HEK293 (cell line): ENCODE data around the gene EIF5A.

Experiments used
- CTCF ChIA-PET: fragments of 350-600 bp; formaldehyde crosslinking; extraction: SDS; loops from one replicate; lab custom pipeline; 2021; ENCODE audit warnings: antibody characterized with exemption; lab: Yijun Ruan, JAX
- POLR2A ChIA-PET: fragments of 300-600 bp; formaldehyde crosslinking; extraction: SDS; loops from one replicate; lab custom pipeline; 2020; ENCODE audit warnings: antibody characterized with exemption, inconsistent platforms; lab: Yijun Ruan, JAX
- H3K27ac ChIP-seq: fragments of 200-500 bp; sonication (Bioruptor generic); 2 replicates; pipeline ENCODE4 v1.5.1; 2014; ENCODE audit warnings: low read depth, low read length, control low read depth, inconsistent platforms; ENCODE audit errors: extremely low read depth
- H3K36me3 ChIP-seq, 2 experiments: fragments of 200-500 bp in 1 of 2; sonication (Bioruptor generic) in 1 of 2; 1 replicate in 1 of 2; 2 replicates in 1 of 2; pipeline ENCODE4 v1.5.1; 2014 to 2017; ENCODE audit warnings: inconsistent platforms in 2 of 2, low read length in 2 of 2; ENCODE audit not compliant: control insufficient read depth in 2 of 2, insufficient read depth in 1 of 2
- H3K4me1 ChIP-seq: fragments of 200-500 bp; sonication (Bioruptor generic); 2 replicates; pipeline ENCODE4 v1.5.1; 2014; ENCODE audit warnings: mild to moderate bottlenecking, low read length, inconsistent platforms; ENCODE audit not compliant: control insufficient read depth, insufficient read depth
- H3K4me3 ChIP-seq: 2 replicates; pipeline ENCODE4 v1.5.1; 2011; ENCODE audit warnings: low read depth, mild to moderate bottlenecking, control low read depth, low read length, moderate library complexity
- H3K9me3 ChIP-seq: fragments of 200-500 bp; sonication (Bioruptor generic); 2 replicates; pipeline ENCODE4 v1.5.1; 2014; ENCODE audit warnings: low read depth, low read length, inconsistent platforms; ENCODE audit not compliant: control insufficient read depth, insufficient read depth
- BCL11B ChIP-seq: fragments of 450-650 bp; formaldehyde crosslinking; IDR thresholded peaks from 2 replicates; pipeline ENCODE4 v1.5.1; 2016; ENCODE audit warnings: low read depth, missing biosample characterization, missing genetic modification characterization
- GLIS2 ChIP-seq: fragments of 450-650 bp; formaldehyde crosslinking; IDR thresholded peaks from 2 replicates; pipeline ENCODE4 v1.5.1; 2016; ENCODE audit warnings: missing biosample characterization, missing genetic modification characterization
- KLF1 ChIP-seq: fragments of 450-650 bp; formaldehyde crosslinking; IDR thresholded peaks from 2 replicates; pipeline ENCODE4 v1.5.1; 2016; ENCODE audit warnings: missing biosample characterization, missing genetic modification characterization
- KLF10 ChIP-seq: fragments of 450-650 bp; IDR thresholded peaks from 2 replicates; pipeline ENCODE4 v1.5.1; 2018; ENCODE audit warnings: missing biosample characterization, mild to moderate bottlenecking, missing genetic modification characterization
- MYNN ChIP-seq: fragments of 450-650 bp; formaldehyde crosslinking; IDR thresholded peaks from 2 replicates; pipeline ENCODE4 v1.5.1; 2016; ENCODE audit warnings: missing biosample characterization, missing genetic modification characterization, borderline replicate concordance
- PRDM1 ChIP-seq: fragments of 450-650 bp; formaldehyde crosslinking; IDR thresholded peaks from 2 replicates; pipeline ENCODE4; 2016; ENCODE audit warnings: missing biosample characterization, missing genetic modification characterization
- SCRT1 ChIP-seq: fragments of 450-650 bp; formaldehyde crosslinking; IDR thresholded peaks from 2 replicates; pipeline ENCODE4 v1.5.1; 2016; ENCODE audit warnings: missing biosample characterization, missing genetic modification characterization, borderline replicate concordance
- TCF7L2 ChIP-seq: IDR thresholded peaks from 2 replicates; pipeline ENCODE4 v1.6.1; 2011; ENCODE audit warnings: low read depth, mild to moderate bottlenecking, inconsistent platforms, low read length, moderate library complexity, borderline replicate concordance
- WT1 ChIP-seq: fragments of 450-650 bp; formaldehyde crosslinking; IDR thresholded peaks from 2 replicates; pipeline ENCODE4 v1.5.1; 2016; ENCODE audit warnings: missing biosample characterization, missing genetic modification characterization
- YY1 ChIP-seq: fragments of 450-650 bp; formaldehyde crosslinking; IDR thresholded peaks from 2 replicates; pipeline ENCODE4 v1.5.1; 2018; ENCODE audit warnings: missing biosample characterization, missing genetic modification characterization
- ZNF169 ChIP-seq: fragments of 450-650 bp; formaldehyde crosslinking; IDR thresholded peaks from 2 replicates; pipeline ENCODE4 v1.5.1; 2016; ENCODE audit warnings: missing biosample characterization, missing genetic modification characterization
- ZNF19 ChIP-seq: fragments of 450-650 bp; formaldehyde crosslinking; IDR thresholded peaks from 2 replicates; pipeline ENCODE4; 2016; ENCODE audit warnings: missing biosample characterization, missing genetic modification characterization, low read depth
- ZNF2 ChIP-seq: fragments of 450-650 bp; formaldehyde crosslinking; IDR thresholded peaks from 2 replicates; pipeline ENCODE4 v1.5.1; 2016; ENCODE audit warnings: missing biosample characterization, missing genetic modification characterization
- ZNF202 ChIP-seq: fragments of 450-650 bp; formaldehyde crosslinking; IDR thresholded peaks from 2 replicates; pipeline ENCODE4 v1.5.1; 2016; ENCODE audit warnings: missing biosample characterization, missing genetic modification characterization, borderline replicate concordance
- ZNF239 ChIP-seq: fragments of 450-650 bp; formaldehyde crosslinking; IDR thresholded peaks from 2 replicates; pipeline ENCODE4 v1.5.1; 2016; ENCODE audit warnings: missing biosample characterization, missing genetic modification characterization
- ZNF398 ChIP-seq: fragments of 450-650 bp; formaldehyde crosslinking; IDR thresholded peaks from 2 replicates; pipeline ENCODE4 v1.5.1; 2017; ENCODE audit warnings: missing biosample characterization, missing genetic modification characterization
- ZNF510 ChIP-seq: fragments of 450-650 bp; formaldehyde crosslinking; IDR thresholded peaks from 2 replicates; pipeline ENCODE4 v1.5.1; 2018; ENCODE audit warnings: mild to moderate bottlenecking, missing genetic modification characterization, missing biosample characterization; ENCODE audit not compliant: insufficient replicate concordance
- ZNF514 ChIP-seq: fragments of 450-650 bp; formaldehyde crosslinking; IDR thresholded peaks from 2 replicates; pipeline ENCODE4 v1.5.1; 2016; ENCODE audit warnings: missing biosample characterization, missing genetic modification characterization
- ZNF521 ChIP-seq: fragments of 450-650 bp; formaldehyde crosslinking; IDR thresholded peaks from 2 replicates; pipeline ENCODE4 v1.5.1; 2017; ENCODE audit warnings: missing biosample characterization, mild to moderate bottlenecking, missing genetic modification characterization
- ZNF571 ChIP-seq: fragments of 450-650 bp; formaldehyde crosslinking; IDR thresholded peaks from 2 replicates; pipeline ENCODE4 v1.5.0; 2017; ENCODE audit warnings: missing biosample characterization, missing genetic modification characterization
- ZNF585B ChIP-seq: fragments of 450-650 bp; formaldehyde crosslinking; IDR thresholded peaks from 2 replicates; pipeline ENCODE4 v1.5.1; 2016; ENCODE audit warnings: missing biosample characterization, missing genetic modification characterization
- ZNF621 ChIP-seq: fragments of 450-650 bp; formaldehyde crosslinking; IDR thresholded peaks from 2 replicates; pipeline ENCODE4 v1.5.1; 2017; ENCODE audit warnings: missing biosample characterization, missing genetic modification characterization
- ZNF629 ChIP-seq: fragments of 450-650 bp; formaldehyde crosslinking; IDR thresholded peaks from 2 replicates; pipeline ENCODE4 v1.5.1; 2017; ENCODE audit warnings: missing biosample characterization, missing genetic modification characterization
- ZNF747 ChIP-seq: fragments of 450-650 bp; formaldehyde crosslinking; IDR thresholded peaks from 2 replicates; pipeline ENCODE4 v1.5.1; 2016; ENCODE audit warnings: missing biosample characterization, missing genetic modification characterization
- ZNF76 ChIP-seq: fragments of 450-650 bp; formaldehyde crosslinking; IDR thresholded peaks from 2 replicates; pipeline ENCODE4; 2016; ENCODE audit warnings: low read depth, missing biosample characterization, missing genetic modification characterization, borderline replicate concordance
- ZNF837 ChIP-seq: fragments of 450-650 bp; formaldehyde crosslinking; IDR thresholded peaks from 2 replicates; pipeline ENCODE4 v1.5.1; 2016; ENCODE audit warnings: missing biosample characterization, missing genetic modification characterization
- ZXDB ChIP-seq: fragments of 450-650 bp; formaldehyde crosslinking; IDR thresholded peaks from 2 replicates; pipeline ENCODE4 v1.5.1; 2016; ENCODE audit warnings: missing biosample characterization, missing genetic modification characterization
- TF ChIP-seq, protein P1 (sequence below): fragments of 450-650 bp; formaldehyde crosslinking; optimal IDR thresholded peaks from 2 replicates; pipeline ENCODE3; 2016; ENCODE audit warnings: missing biosample characterization, mild to moderate bottlenecking, missing genetic modification characterization
- TF ChIP-seq, protein P2 (sequence below): fragments of 450-650 bp; formaldehyde crosslinking; IDR thresholded peaks from 2 replicates; pipeline ENCODE4 v1.5.1; 2016; ENCODE audit warnings: missing biosample characterization, missing genetic modification characterization
- TF ChIP-seq, protein P3 (sequence below): fragments of 450-650 bp; formaldehyde crosslinking; IDR thresholded peaks from 2 replicates; pipeline ENCODE4 v1.5.1; 2016; ENCODE audit warnings: missing biosample characterization, missing genetic modification characterization
- TF ChIP-seq, protein P4 (sequence below): fragments of 450-650 bp; formaldehyde crosslinking; IDR thresholded peaks from 2 replicates; pipeline ENCODE4 v1.5.1; 2017; ENCODE audit warnings: missing biosample characterization, missing genetic modification characterization

EIF5A gene

GRCh38 chr17:7354262-7354843 is 46.9 kb downstream of the EIF5A start:
- POLR2A ChIA-PET, result interaction anchor here (0.5 to 3.4 kb wide), 8 partner anchors 40 to 893 kb away, joined by 3 to 29 read pairs (median 6); partner anchors contain the start of genes CTC1, PLSCR3, POLR2A and TMEM256
- CTCF ChIA-PET, result interaction anchor here (0.6 to 4.3 kb wide), 9 partner anchors 11 to 205 kb away, joined by 3 to 87 read pairs (median 4); partner anchors contain the start of genes FGF11, SENP3 and TNFSF13
- Histone ChIP-seq H3K4me3 (no peak overlapping the region), H3K36me3 (no peaks in the 10 kb centered on the region), H3K4me1 (peaks cover 14% of the 10 kb centered on the region), H3K27ac (no peak overlapping the region), H3K9me3 (no peaks in the 10 kb centered on the region)
- TF ChIP-seq ZNF629 (tag by site-specific recombination) (peak; percentile 36; the same call in 1 of the 2 replicates), ZNF510 (tag by site-specific recombination) (no peak), ZNF585B (no peak), ZNF514 (tag by site-specific recombination) (no peak), TCF7L2 (no peak), SCRT1 (peak; percentile 79; the same call in 1 of the 2 replicates), ZNF571 (no peak), BCL11B (tag by site-specific recombination) (no peak), ZNF2 (no peak), PRDM1 (tag by site-specific recombination) (no peak), ZNF76 (tag by site-specific recombination) (no peak), ZNF747 (tag by site-specific recombination) (peak; percentile 84; the same call in 1 of the 2 replicates), MYNN (tag by site-specific recombination) (peak; percentile 99), ZNF19 (tag by site-specific recombination) (no peak), ZNF621 (0 out of 2 replicates have a peak, but pooled peaks have one; percentile 38), ZNF169 (tag by site-specific recombination) (no peak), ZNF521 (tag by site-specific recombination) (no peak), ZNF202 (tag by site-specific recombination) (no peak), ZNF239 (tag by site-specific recombination) (no peak), ZXDB (no peak), GLIS2 (0 out of 2 replicates have a peak, but pooled peaks have one; percentile 4), YY1 (tag by site-specific recombination) (no peak), ZNF837 (tag by site-specific recombination) (no peak), WT1 (tag by site-specific recombination) (no peak), KLF10 (tag by site-specific recombination) (no peak), KLF1 (tag by site-specific recombination) (0 out of 2 replicates have a peak, but pooled peaks have one; percentile 11), ZNF398 (tag by site-specific recombination) (no peak)
- TF ChIP-seq, protein P1, sequence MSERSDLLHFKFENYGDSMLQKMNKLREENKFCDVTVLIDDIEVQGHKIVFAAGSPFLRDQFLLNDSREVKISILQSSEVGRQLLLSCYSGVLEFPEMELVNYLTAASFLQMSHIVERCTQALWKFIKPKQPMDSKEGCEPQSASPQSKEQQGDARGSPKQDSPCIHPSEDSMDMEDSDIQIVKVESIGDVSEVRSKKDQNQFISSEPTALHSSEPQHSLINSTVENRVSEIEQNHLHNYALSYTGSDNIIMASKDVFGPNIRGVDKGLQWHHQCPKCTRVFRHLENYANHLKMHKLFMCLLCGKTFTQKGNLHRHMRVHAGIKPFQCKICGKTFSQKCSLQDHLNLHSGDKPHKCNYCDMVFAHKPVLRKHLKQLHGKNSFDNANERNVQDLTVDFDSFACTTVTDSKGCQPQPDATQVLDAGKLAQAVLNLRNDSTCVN (tag by site-specific recombination), result no peak
- TF ChIP-seq, protein P2, sequence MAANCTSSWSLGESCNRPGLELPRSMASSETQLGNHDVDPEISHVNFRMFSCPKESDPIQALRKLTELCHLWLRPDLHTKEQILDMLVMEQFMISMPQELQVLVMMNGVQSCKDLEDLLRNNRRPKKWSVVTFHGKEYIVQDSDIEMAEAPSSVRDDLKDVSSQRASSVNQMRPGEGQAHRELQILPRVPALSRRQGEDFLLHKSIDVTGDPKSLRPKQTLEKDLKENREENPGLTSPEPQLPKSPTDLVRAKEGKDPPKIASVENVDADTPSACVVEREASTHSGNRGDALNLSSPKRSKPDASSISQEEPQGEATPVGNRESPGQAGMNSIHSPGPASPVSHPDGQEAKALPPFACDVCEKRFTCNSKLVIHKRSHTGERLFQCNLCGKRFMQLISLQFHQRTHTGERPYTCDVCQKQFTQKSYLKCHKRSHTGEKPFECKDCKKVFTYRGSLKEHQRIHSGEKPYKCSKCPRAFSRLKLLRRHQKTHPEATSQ (tag by site-specific recombination), result no peak
- TF ChIP-seq, protein P3, sequence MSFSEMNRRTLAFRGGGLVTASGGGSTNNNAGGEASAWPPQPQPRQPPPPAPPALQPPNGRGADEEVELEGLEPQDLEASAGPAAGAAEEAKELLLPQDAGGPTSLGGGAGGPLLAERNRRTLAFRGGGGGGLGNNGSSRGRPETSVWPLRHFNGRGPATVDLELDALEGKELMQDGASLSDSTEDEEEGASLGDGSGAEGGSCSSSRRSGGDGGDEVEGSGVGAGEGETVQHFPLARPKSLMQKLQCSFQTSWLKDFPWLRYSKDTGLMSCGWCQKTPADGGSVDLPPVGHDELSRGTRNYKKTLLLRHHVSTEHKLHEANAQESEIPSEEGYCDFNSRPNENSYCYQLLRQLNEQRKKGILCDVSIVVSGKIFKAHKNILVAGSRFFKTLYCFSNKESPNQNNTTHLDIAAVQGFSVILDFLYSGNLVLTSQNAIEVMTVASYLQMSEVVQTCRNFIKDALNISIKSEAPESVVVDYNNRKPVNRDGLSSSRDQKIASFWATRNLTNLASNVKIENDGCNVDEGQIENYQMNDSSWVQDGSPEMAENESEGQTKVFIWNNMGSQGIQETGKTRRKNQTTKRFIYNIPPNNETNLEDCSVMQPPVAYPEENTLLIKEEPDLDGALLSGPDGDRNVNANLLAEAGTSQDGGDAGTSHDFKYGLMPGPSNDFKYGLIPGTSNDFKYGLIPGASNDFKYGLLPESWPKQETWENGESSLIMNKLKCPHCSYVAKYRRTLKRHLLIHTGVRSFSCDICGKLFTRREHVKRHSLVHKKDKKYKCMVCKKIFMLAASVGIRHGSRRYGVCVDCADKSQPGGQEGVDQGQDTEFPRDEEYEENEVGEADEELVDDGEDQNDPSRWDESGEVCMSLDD (tag by site-specific recombination), result no peak
- TF ChIP-seq, protein P4, sequence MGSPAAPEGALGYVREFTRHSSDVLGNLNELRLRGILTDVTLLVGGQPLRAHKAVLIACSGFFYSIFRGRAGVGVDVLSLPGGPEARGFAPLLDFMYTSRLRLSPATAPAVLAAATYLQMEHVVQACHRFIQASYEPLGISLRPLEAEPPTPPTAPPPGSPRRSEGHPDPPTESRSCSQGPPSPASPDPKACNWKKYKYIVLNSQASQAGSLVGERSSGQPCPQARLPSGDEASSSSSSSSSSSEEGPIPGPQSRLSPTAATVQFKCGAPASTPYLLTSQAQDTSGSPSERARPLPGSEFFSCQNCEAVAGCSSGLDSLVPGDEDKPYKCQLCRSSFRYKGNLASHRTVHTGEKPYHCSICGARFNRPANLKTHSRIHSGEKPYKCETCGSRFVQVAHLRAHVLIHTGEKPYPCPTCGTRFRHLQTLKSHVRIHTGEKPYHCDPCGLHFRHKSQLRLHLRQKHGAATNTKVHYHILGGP, result no peak
